Measurements from ENCODE around the gene TXNDC5. TPM values are rescaled to one million over a fixed set of nuclear protein-coding genes. Genes with fewer than 3 reads are reported as not detected.

Gene TXNDC5
- total RNA-seq, 3 donors from 2014 or later, result 123 to 191 (median 165) TPM

- H3K4me1 ChIP-seq, result no peaks in the 10 kb centered on the region
- H3K36me3 ChIP-seq, result no peaks in the 10 kb centered on the region
- no peak for DNase-seq (ENCODE audit: low spot score in 2 of 2)
- H3K9me3 ChIP-seq, result no peaks in the 10 kb centered on the region
- TF ChIP-seq POLR2AphosphoS5 (IDR thresholded peaks at IDR 0.05), result no peak
- TF ChIP-seq POLR2A (IDR thresholded peaks at IDR 0.05), result no peak
- TF ChIP-seq CTCF (IDR thresholded peaks at IDR 0.05), result no peak
- no peak overlapping the region for H3K4me3 ChIP-seq
- intact Hi-C loops (cut with DNase I; ENCODE audit: low total_unique reads), result no loop called here
- no peaks in the 10 kb centered on the region for H3K27me3 ChIP-seq
- H3K27ac ChIP-seq, result no peak overlapping the region
Observed at GRCh38 chr6:7841781-7842468, 68.7 kb downstream of the TXNDC5 start.

GRCh38 chr6:7836371-7837026 is 74.1 kb downstream of the TXNDC5 start:
- H3K36me3 ChIP-seq, result no peaks in the 10 kb centered on the region
- H3K9me3 ChIP-seq, result no peaks in the 10 kb centered on the region
- intact Hi-C loops (cut with DNase I; ENCODE audit: low total_unique reads), result no loop called here
- H3K4me1 ChIP-seq, result no peaks in the 10 kb centered on the region
- H3K27ac ChIP-seq, result no peak overlapping the region
- H3K4me3 ChIP-seq, result no peak overlapping the region
- TF ChIP-seq POLR2AphosphoS5 (IDR thresholded peaks at IDR 0.05) (no peak), CTCF (IDR thresholded peaks at IDR 0.05) (no peak), POLR2A (IDR thresholded peaks at IDR 0.05) (no peak)
- no peak for DNase-seq (ENCODE audit: low spot score in 2 of 2)
- H3K27me3 ChIP-seq, result no peaks in the 10 kb centered on the region

- Histone ChIP-seq H3K27me3 (no peaks in the 10 kb centered on the region), H3K4me3 (no peak overlapping the region), H3K4me1 (no peaks in the 10 kb centered on the region), H3K27ac (no peak overlapping the region), H3K9me3 (no peaks in the 10 kb centered on the region), H3K36me3 (no peaks in the 10 kb centered on the region)
- TF ChIP-seq POLR2A (IDR thresholded peaks at IDR 0.05), result no peak
- no peak for TF ChIP-seq POLR2AphosphoS5 (IDR thresholded peaks at IDR 0.05)
- TF ChIP-seq CTCF (IDR thresholded peaks at IDR 0.05), result no peak
- intact Hi-C loops (cut with DNase I; ENCODE audit: low total_unique reads), result no loop called here
- no peak for DNase-seq (ENCODE audit: low spot score in 2 of 2)
Observed at GRCh38 chr6:7833751-7834070, 76.9 kb downstream of the TXNDC5 start.

GRCh38 chr6:7832904-7833750 is 77.5 kb downstream of the TXNDC5 start:
- H3K4me1 ChIP-seq, result no peaks in the 10 kb centered on the region
- no peaks in the 10 kb centered on the region for H3K27me3 ChIP-seq
- H3K36me3 ChIP-seq, result no peaks in the 10 kb centered on the region
- DNase-seq (ENCODE audit: low spot score in 2 of 2), result no peak
- TF ChIP-seq POLR2A (IDR thresholded peaks at IDR 0.05) (no peak), POLR2AphosphoS5 (IDR thresholded peaks at IDR 0.05) (no peak), CTCF (IDR thresholded peaks at IDR 0.05) (no peak)
- no peak overlapping the region for H3K27ac ChIP-seq
- intact Hi-C loops (cut with DNase I; ENCODE audit: low total_unique reads), result no loop called here
- H3K4me3 ChIP-seq, result no peak overlapping the region
- H3K9me3 ChIP-seq, result no peaks in the 10 kb centered on the region

Other genes with a start within 250 kb of the TXNDC5 start
- gene BMP6, start 184.7 kb downstream of the TXNDC5 start, total RNA-seq, result 10 to 100 TPM in 1 of 3 donors, 1 to 10 TPM in 2; 3.5 to 11.1 (median 6.2) TPM
- 10 to 100 TPM; 12.5 to 26.2 (median 16.6) TPM for gene BLOC1S5, start 153.6 kb upstream of the TXNDC5 start, total RNA-seq
- 10 to 100 TPM; 18.9 to 48.5 (median 39.1) TPM for gene EEF1E1, start 191.8 kb upstream of the TXNDC5 start, total RNA-seq